Neural crest cell (in vitro differentiated cells): ENCODE data around the gene PPP1R9A. TPM values are rescaled to one million over a fixed set of nuclear protein-coding genes. Genes with fewer than 3 reads are reported as not detected.

ENCODE experiments used
- DNase-seq: peaks from one replicate; pipeline ENCODE4 v3.0.0; 2021; ENCODE audit warnings: low read depth, mixed read lengths, low spot score
- H3K27ac Mint-ChIP-seq: one replicate; pipeline ENCODE4 v1.8.0; 2021; ENCODE audit warnings: mild to moderate bottlenecking, mixed read lengths; ENCODE audit not compliant: unreplicated experiment
- H3K27me3 Mint-ChIP-seq: 2 replicates; pipeline ENCODE4 v1.8.0; 2021; ENCODE audit warnings: low read depth, mild to moderate bottlenecking, mixed read lengths
- H3K36me3 Mint-ChIP-seq: 2 replicates; pipeline ENCODE4 v1.8.0; 2021; ENCODE audit warnings: low read depth, mild to moderate bottlenecking, mixed read lengths
- H3K4me1 Mint-ChIP-seq: 2 replicates; pipeline ENCODE4 v1.8.0; 2021; ENCODE audit warnings: mixed read lengths
- H3K4me3 Mint-ChIP-seq: one replicate; pipeline ENCODE4 v1.8.0; 2021; ENCODE audit warnings: mild to moderate bottlenecking, mixed read lengths
- H3K9me3 Mint-ChIP-seq: 2 replicates; pipeline ENCODE4 v1.8.0; 2021; ENCODE audit warnings: mixed read lengths
- CTCF ChIP-seq: fragments of 200-600 bp; sonication (generic); conservative IDR thresholded peaks from 2 replicates; pipeline ENCODE4 v1.5.0; 2021; ENCODE audit warnings: antibody characterized with exemption, mild to moderate bottlenecking
- total RNA-seq: library from RNA; stranded (reverse); gene quantifications from 2 replicates; pipeline ENCODE4 v1.2.1, GENCODE V29; 2021

The PPP1R9A gene
- total RNA-seq, 1 donor from 2014 or later: 21.2 TPM

GRCh38 chr7:95204618-95205017 is 297.2 kb downstream of the PPP1R9A start:
- DNase-seq: no peak
- H3K4me1 Mint-ChIP-seq: peaks cover 30% of the 10 kb centered on the region
- H3K4me3 Mint-ChIP-seq: no peak overlapping the region
- TF ChIP-seq CTCF: no peak
- H3K27ac Mint-ChIP-seq: peak overlapping the region; percentile 93
- no peaks in the 10 kb centered on the region for H3K27me3 Mint-ChIP-seq
- peaks cover 2% of the 10 kb centered on the region for H3K36me3 Mint-ChIP-seq
- H3K9me3 Mint-ChIP-seq: peaks cover 2% of the 10 kb centered on the region

- Mint-ChIP-seq H3K9me3 (peaks cover 2% of the 10 kb centered on the region), H3K27me3 (no peaks in the 10 kb centered on the region), H3K27ac (peak overlapping the region; percentile 22), H3K36me3 (peaks cover 5% of the 10 kb centered on the region), H3K4me3 (no peak overlapping the region), H3K4me1 (peaks cover 30% of the 10 kb centered on the region)
- DNase-seq: no peak
- TF ChIP-seq CTCF: no peak
Measured at GRCh38 chr7:95205665-95206225, 298.4 kb downstream of the PPP1R9A start.

- Mint-ChIP-seq H3K4me1 (peaks cover 31% of the 10 kb centered on the region), H3K9me3 (peaks cover 13% of the 10 kb centered on the region), H3K4me3 (no peak overlapping the region), H3K27me3 (no peaks in the 10 kb centered on the region), H3K36me3 (peaks cover 17% of the 10 kb centered on the region), H3K27ac (no peak overlapping the region)
- no peak for TF ChIP-seq CTCF
- DNase-seq: no peak
Measured at GRCh38 chr7:95209276-95209675, 301.9 kb downstream of the PPP1R9A start.

- Mint-ChIP-seq H3K4me1 (peaks cover 32% of the 10 kb centered on the region), H3K4me3 (no peak overlapping the region), H3K27ac (no peak overlapping the region), H3K36me3 (peaks cover 22% of the 10 kb centered on the region), H3K9me3 (peaks cover 11% of the 10 kb centered on the region), H3K27me3 (no peaks in the 10 kb centered on the region)
- no peak for DNase-seq
- no peak for TF ChIP-seq CTCF
Measured at GRCh38 chr7:95209788-95210187, 302.4 kb downstream of the PPP1R9A start.

GRCh38 chr7:95213148-95213547 is 305.8 kb downstream of the PPP1R9A start:
- Mint-ChIP-seq H3K27ac (no peak overlapping the region), H3K36me3 (peaks cover 34% of the 10 kb centered on the region), H3K4me1 (peaks cover 18% of the 10 kb centered on the region), H3K4me3 (no peak overlapping the region), H3K27me3 (no peaks in the 10 kb centered on the region), H3K9me3 (peaks cover 19% of the 10 kb centered on the region)
- TF ChIP-seq CTCF: no peak
- no peak for DNase-seq
